Measurements from ENCODE around the gene LRRC2.
"Not testable (repeated sequence)": the region's sequence is repeated elsewhere in the genome, so short reads cannot be mapped to it uniquely, and the experiment has no call there.

Gene LRRC2

GRCh38 chr3:46566040-46566641 lies at the start of gene LRRC2:
TSS of gene LRRC2 (minus strand) at chr3:46566302. CDS start at chr3:46551591, 14,711 bp downstream.
- no peak for DNase-seq (ENCODE audit: extremely low read depth in 1 of 2, low read depth in 1 of 2)

DNA sequence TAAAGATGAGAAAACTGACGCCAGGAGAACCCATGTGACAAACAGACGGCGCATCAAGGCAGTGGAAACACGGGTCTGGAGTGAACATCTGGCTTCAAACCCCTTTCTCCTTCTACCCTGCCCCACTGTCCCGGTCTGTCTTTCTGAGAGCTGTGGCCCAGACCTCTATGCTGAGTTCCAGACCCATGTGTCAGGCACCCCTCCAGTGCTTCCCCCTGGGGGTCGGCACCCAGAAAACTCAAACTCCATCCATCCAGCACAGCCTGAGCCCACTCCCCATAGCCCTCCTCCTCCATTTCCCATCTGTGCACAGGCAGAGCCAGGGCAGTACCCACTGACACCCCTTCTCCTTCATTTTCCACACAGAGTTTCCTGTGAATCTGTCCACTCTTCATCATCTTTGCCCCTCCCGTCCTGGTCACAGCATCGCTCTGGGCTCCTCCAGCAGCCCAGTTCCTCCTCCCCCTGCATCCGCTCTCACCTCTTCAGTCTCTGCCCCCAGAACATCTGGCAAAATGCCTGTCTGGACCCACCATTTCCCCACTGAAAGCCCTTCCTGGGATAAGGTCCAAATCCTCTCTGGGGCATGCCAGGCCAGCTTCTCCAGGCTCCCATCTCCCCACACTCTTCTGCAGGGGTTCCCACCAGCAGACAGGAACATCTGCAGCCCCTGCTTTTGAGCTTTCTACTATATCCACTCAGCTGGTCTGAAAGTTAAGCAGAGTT lies 49.1 kb upstream of the LRRC2 start:
- DNase-seq (ENCODE audit: extremely low read depth in 1 of 2, low read depth in 1 of 2), result no peak

DNA sequence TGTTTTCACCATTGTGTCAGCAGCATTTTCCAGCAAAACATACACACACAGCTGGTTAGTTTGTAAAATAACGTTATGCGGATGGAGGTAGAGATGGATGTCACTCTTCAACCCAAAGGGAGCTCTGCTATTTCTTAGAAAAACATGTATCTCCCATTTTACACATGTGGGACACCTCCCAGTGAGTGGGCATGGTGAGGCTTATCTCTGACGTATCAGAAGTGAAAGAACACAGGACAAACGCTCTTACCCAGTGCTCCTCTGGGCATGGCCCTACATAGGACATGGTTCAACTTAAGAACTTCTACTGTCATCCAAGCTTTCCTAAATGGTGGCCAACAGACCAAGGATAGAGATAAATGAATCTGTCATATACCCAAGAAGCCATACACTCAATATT lies 48.3 kb upstream of the LRRC2 start:
- no peak for DNase-seq (ENCODE audit: extremely low read depth in 1 of 2, low read depth in 1 of 2)

DNA sequence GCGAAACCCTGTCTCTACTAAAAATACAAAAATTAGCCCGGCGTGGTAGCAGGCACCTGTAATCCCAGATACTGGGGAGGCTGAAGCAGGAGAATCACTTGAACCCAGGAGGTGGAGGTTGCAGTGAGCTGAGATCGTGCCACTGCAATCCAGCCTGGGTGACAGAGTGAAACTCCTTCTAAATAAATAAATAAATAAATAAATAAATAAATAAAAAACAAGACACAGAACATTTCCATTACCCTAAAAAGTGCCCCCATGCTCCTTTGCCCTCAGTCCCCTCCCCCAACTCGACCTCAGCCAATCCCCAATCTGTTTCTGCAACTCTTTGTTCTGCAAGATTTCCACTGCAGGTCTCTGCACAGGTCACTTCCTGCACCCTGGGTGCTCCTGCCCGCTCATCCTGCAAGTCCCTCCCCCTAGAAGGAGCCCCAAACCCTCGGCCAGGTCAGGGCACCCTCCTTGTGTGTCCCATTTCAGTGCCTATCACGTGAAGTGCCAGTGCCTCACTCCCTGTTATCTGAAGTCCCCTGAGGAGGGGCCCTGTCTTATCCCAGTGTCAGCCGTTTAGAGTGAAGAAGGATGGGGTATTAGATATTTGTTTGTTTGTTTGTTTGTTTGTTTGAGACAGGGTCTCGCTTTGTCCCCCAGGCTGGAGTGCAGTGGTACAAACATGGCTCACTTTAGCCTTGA lies 47.4 kb upstream of the LRRC2 start:
- DNase-seq (ENCODE audit: extremely low read depth in 1 of 2, low read depth in 1 of 2), result no peak

GRCh38 chr3:46612324-46612723 lies 46.2 kb upstream of the LRRC2 start, which contains the start of gene FAM240A:
TSS of gene FAM240A (plus strand) at chr3:46612525. CDS start at chr3:46612684, 159 bp downstream.
- DNase-seq (ENCODE audit: extremely low read depth in 1 of 2, low read depth in 1 of 2), result no peak

GRCh38 chr3:46609944-46610722 lies 44.0 kb upstream of the LRRC2 start:
- DNase-seq (ENCODE audit: extremely low read depth in 1 of 2, low read depth in 1 of 2), result no peak

DNA sequence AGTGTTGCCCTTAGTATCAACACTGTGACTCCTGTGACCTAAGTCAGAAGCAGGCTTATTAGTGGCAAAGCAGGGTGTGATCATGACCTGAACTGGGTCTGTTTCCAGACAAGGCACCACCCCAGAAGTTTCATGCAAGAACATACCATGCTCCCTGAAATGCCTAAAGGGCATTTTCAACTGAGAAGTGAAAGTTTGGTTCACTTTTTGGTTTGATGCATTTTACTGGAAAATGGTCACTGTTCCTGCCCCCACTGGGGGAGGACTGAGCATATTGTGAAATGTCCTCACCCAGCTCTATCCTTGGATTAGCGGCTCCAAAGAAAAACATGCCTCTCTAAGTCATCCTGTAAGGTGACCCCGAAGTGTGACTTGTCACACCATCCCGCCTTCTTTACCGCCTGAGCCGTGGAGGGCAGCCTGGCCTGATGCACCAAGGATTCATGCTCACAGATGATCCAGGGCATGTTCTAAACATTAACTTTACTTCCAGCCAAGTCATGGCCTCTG lies 43.2 kb upstream of the LRRC2 start:
- DNase-seq (ENCODE audit: extremely low read depth in 1 of 2, low read depth in 1 of 2), result no peak

GRCh38 chr3:46607603-46608028 lies 41.5 kb upstream of the LRRC2 start:
- DNase-seq (ENCODE audit: extremely low read depth in 1 of 2, low read depth in 1 of 2), result no peak

GRCh38 chr3:46604127-46604526 lies 38.0 kb upstream of the LRRC2 start:
- no peak for DNase-seq (ENCODE audit: extremely low read depth in 1 of 2, low read depth in 1 of 2)

DNA sequence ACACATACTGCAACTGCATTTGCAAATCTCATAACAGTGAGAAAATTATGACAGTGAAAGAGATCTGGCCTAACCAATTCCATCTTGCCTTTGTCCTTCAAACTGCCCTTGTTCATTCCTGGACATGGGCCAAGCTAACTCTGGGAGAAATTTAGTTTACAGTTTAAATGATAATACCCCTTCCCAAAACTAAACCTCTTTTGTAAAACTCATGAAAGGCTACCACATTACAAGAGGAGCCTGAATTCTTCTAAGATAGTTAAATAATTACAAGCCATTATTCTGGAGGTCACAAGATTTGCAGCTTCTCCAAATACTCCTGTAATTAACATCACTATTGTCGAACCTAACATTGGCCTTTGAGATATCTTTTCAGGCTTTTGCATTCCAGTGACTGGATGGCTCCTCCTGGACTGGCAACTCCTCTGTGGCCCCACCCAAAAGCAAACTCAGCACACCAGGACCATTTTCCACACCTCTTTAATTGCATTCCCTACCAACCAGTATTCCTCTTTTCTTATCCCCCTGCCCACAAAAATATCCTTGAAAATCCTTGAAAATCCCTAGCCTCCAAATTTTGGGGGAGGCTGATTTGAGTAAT lies 37.4 kb upstream of the LRRC2 start:
- DNase-seq (ENCODE audit: extremely low read depth in 1 of 2, low read depth in 1 of 2), result no peak

GRCh38 chr3:46599590-46599989 lies 33.5 kb upstream of the LRRC2 start:
- no peak for DNase-seq (ENCODE audit: extremely low read depth in 1 of 2, low read depth in 1 of 2)

- DNase-seq (ENCODE audit: extremely low read depth in 1 of 2, low read depth in 1 of 2), result no peak
Measured at GRCh38 chr3:46595819-46596314, 29.8 kb upstream of the LRRC2 start.

DNA sequence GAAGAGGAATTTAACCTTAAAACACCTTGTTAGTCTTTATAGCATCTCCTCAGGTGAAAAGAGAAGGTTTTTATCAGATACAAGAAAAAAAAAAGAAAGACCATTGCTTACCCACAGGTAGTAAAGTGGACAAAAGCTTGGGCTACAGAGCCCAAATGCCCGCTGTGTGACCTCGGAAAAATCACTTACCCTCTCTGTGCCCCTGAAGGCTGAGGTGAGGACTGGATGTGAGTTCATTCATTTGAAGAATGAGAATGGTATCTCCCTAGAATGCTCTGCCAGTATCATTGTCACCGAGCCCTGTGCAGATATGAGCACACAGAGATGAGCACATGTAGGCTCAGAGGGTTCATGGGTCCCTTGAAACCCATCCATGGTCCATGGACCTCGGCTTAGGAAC lies 28.6 kb upstream of the LRRC2 start:
- DNase-seq (ENCODE audit: extremely low read depth in 1 of 2, low read depth in 1 of 2), result no peak

GRCh38 chr3:46593979-46594378 lies 27.9 kb upstream of the LRRC2 start:
- no peak for DNase-seq (ENCODE audit: extremely low read depth in 1 of 2, low read depth in 1 of 2)

DNA sequence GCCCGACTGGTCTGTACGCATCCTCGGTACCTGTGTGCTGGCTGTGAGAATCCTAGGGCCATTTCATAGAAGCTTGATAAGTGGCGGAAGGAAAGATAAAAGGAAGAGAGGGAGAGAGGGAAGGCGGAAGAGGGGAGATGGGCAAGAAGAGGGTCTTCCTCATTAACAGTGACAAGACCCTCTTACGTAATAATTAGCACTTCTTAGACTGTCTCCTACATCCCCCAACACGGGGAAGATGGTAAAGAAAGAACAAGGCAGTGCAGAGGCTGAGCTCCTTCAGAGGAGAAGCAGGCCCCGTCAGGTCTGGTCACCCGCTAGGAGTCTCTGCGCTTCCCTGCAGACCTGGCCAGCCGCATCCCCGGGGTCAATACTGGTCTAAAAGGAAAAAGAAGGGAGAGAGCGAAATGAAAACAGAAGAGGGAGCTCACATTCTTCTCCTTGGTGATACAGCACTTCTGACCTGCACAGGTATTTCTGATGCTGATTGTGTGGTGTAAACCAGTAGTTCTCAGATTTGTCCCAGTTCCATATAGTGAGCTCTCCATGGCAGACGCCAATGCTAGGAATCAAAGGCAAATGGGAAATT lies 27.3 kb upstream of the LRRC2 start:
- DNase-seq (ENCODE audit: extremely low read depth in 1 of 2, low read depth in 1 of 2), result no peak

DNA sequence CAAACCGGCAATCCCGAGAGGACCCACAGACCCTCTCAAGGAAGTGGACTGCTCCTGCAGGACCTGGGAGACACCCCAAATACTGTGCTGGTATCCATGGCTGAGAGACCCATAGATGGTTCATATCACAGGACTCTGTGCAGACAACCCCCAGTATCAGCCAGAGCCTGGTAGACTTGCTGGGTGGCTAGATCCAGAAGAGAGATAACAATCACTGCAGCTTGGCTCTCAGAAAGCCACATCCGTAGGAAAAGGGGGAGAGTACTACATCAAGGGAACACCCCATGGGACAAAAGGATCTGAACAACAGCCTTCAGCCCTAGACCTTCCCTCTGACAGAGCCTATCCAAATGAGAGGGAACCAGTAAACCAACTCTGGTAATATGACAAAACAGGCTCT lies 21.2 kb upstream of the LRRC2 start:
- not testable (repeated sequence) for DNase-seq (ENCODE audit: extremely low read depth in 1 of 2, low read depth in 1 of 2)

DNA sequence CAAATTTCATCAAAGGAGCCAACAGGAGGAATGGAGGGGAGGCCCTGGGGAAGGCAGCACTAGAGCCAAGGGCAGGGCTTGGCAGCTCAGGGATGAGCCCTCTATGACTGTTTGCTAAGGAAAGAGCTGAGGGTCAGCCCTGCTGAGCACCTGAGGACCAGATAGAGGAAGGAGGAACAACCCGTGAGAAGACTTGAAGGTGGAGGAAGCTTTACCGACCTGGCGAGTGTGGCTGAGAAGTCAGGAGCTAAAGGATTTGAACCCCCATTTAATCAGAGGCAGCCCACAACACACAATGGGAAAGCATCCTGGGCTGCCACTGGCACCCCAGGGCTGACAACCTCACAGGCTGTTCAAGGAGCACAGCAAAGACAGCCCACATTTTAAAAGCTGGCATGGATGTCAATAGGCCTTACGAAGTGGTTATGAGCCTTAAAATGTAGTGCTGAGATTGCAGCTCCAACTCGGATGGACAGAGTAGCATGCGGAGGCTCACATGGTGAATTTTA lies 20.7 kb upstream of the LRRC2 start:
- DNase-seq (ENCODE audit: extremely low read depth in 1 of 2, low read depth in 1 of 2), result no peak

DNA sequence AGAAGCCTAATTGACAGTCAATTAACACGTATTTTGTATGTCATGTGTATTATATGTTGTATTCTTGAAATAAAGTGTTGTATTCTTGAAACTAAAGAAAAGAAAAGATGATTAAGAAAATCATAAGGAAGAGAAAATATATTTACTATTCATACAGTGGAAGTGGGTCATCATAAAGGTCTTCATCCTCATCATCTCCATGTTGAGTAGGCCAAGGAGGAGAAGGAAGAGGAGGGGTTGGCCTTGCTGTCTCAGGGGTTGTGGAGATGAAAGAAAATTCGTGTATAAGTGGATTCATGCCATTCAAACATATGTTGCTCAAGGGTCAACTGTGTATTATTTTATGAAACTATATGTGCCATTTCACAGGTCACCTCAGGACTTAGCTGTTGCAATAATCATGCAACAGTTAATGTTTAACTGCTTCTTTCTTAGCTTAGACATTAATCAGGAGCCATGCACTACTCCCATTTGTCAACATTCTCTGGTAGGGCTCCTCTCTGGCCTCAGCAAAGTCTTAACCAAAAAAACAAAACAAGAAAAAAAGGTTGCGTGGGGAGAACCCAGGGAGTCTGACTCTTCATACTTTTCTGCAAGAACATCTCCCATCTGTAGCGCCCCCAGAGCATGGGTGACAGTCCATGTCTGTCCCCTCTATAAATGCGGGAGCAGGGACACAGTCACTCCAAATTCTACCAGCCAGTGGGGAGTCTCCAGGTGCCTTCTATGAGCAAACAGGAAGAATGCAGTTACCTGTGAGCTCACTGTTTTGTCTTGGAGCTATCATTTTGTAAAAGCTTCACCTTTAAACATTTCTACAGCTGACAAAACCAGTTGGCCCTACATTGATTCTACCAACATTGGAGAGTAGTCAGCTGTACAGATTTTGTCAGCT lies 19.9 kb upstream of the LRRC2 start:
- no peak for DNase-seq (ENCODE audit: extremely low read depth in 1 of 2, low read depth in 1 of 2)

Measured in activated CD8-positive, alpha-beta memory T cell treated with anti-CD3 and anti-CD28 coated beads for 1 hour (primary cell).